ENCODE results near the gene ALB. TPM values are rescaled to one million over a fixed set of nuclear protein-coding genes. Genes with fewer than 3 reads are reported as not detected.
"Not testable (repeated sequence)": the region's sequence is repeated elsewhere in the genome, so short reads cannot be mapped to it uniquely, and the experiment has no call there.

ALB gene
- total RNA-seq: 1 to 10 TPM; 1.4 to 3.5 TPM
- not detected for polyA plus RNA-seq (2013, experiment 1 of 2)
- polyA plus RNA-seq (2013, experiment 2 of 2): 0.37 TPM
- long read RNA-seq, experiment 1: 0 reads
- long read RNA-seq, experiment 2: 0 reads
- long read RNA-seq, experiment 3, partial matches to known transcripts: 1 of 10 reads
- long read RNA-seq, experiment 3, other reads (novel, unspliced or antisense): 9 of 10 reads
- long read RNA-seq, experiment 4: 0 reads

DNA sequence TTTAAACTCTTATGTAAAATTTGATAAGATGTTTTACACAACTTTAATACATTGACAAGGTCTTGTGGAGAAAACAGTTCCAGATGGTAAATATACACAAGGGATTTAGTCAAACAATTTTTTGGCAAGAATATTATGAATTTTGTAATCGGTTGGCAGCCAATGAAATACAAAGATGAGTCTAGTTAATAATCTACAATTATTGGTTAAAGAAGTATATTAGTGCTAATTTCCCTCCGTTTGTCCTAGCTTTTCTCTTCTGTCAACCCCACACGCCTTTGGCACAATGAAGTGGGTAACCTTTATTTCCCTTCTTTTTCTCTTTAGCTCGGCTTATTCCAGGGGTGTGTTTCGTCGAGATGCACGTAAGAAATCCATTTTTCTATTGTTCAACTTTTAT is at the start of gene ALB:
Gene ALB, plus strand, starts transcription at position 246 of the 400 bp plus-strand sequence. Its CDS starts 41 bp downstream, at position 287.
- Histone ChIP-seq H3K4me3 (ENCODE audit: low read length) (no peak within 1 kb of the TSS), H3K36me3 (ENCODE audit: control insufficient read depth, insufficient read depth, low read length) (no peaks in the 10 kb centered on the region), H3K27me3 (ENCODE audit: control insufficient read depth, insufficient read depth, low read length, poor library complexity, severe bottlenecking) (no peaks in the 10 kb centered on the region), H3K9ac (ENCODE audit: extremely low read depth, low read length, poor library complexity, severe bottlenecking) (no peak within 1 kb of the TSS), H3K9me3 (ENCODE audit: control insufficient read depth, low read length) (no peaks in the 10 kb centered on the region), H3K4me1 (ENCODE audit: control insufficient read depth, insufficient read depth, low read length) (no peaks in the 10 kb centered on the region), H3K27ac (ENCODE audit: low read depth, low read length) (no peak within 1 kb of the TSS)
- Mint-ChIP-seq H3K36me3 (ENCODE audit: low read depth) (no peaks in the 10 kb centered on the region), H3K4me3 (no peak within 1 kb of the TSS), H3K4me1 (no peaks in the 10 kb centered on the region), H3K9me3 (no peaks in the 10 kb centered on the region), H3K27me3 (ENCODE audit: insufficient read depth) (no peaks in the 10 kb centered on the region), H3K27ac (no peak within 1 kb of the TSS)
- 80 to 96% methylated on average over 1 to 7 of the region's 7 CpGs for WGBS, 2 experiments (ENCODE audit: insufficient coverage in 1 of 2, insufficient read length in 1 of 2)
- no peak for DNase-seq
- TF ChIP-seq, protein P1, sequence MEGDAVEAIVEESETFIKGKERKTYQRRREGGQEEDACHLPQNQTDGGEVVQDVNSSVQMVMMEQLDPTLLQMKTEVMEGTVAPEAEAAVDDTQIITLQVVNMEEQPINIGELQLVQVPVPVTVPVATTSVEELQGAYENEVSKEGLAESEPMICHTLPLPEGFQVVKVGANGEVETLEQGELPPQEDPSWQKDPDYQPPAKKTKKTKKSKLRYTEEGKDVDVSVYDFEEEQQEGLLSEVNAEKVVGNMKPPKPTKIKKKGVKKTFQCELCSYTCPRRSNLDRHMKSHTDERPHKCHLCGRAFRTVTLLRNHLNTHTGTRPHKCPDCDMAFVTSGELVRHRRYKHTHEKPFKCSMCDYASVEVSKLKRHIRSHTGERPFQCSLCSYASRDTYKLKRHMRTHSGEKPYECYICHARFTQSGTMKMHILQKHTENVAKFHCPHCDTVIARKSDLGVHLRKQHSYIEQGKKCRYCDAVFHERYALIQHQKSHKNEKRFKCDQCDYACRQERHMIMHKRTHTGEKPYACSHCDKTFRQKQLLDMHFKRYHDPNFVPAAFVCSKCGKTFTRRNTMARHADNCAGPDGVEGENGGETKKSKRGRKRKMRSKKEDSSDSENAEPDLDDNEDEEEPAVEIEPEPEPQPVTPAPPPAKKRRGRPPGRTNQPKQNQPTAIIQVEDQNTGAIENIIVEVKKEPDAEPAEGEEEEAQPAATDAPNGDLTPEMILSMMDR (conservative IDR thresholded peaks at IDR 0.05): no peak

DNA sequence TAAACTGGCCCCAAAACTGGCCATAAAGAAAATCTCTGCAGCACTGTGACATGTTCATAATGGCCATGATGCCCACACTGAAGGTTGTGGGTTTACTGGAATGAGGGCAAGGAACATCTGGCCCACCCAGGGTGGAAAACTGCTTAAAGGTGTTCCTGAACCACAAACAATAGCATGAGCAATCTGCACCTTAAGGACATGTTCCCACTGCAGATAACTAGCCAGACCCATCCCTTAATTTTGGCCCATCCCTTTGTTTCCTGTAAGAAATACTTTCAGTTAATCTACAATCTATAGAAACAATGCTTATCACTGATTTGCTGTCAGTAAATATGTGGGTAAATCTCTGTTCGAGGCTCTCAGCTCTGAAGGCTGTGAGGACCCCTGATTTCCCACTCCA is 46.9 kb upstream of the ALB start:
- H3K27ac ChIP-seq (ENCODE audit: low read depth, low read length); H3K9ac ChIP-seq (ENCODE audit: extremely low read depth, low read length, poor library complexity, severe bottlenecking); H3K4me3 ChIP-seq (ENCODE audit: low read length); DNase-seq; H3K27me3 ChIP-seq (ENCODE audit: control insufficient read depth, insufficient read depth, low read length, poor library complexity, severe bottlenecking); H3K4me3 Mint-ChIP-seq; H3K27me3 Mint-ChIP-seq (ENCODE audit: insufficient read depth); H3K4me1 ChIP-seq (ENCODE audit: control insufficient read depth, insufficient read depth, low read length); H3K36me3 ChIP-seq (ENCODE audit: control insufficient read depth, insufficient read depth, low read length); H3K27ac Mint-ChIP-seq; H3K4me1 Mint-ChIP-seq; H3K36me3 Mint-ChIP-seq (ENCODE audit: low read depth): not testable (repeated sequence)
- 89 to 100% methylated on average over 1 of the region's 1 CpG for WGBS, 2 experiments (ENCODE audit: insufficient coverage in 1 of 2, insufficient read length in 1 of 2)
- H3K9me3 ChIP-seq (ENCODE audit: control insufficient read depth, low read length): peaks cover 43% of the 10 kb centered on the region
- H3K9me3 Mint-ChIP-seq: peaks cover 53% of the 10 kb centered on the region

GRCh38 chr4:73369506-73370199 is 34.4 kb upstream of the ALB start:
- H3K27me3 ChIP-seq (ENCODE audit: control insufficient read depth, insufficient read depth, low read length, poor library complexity, severe bottlenecking); H3K4me1 Mint-ChIP-seq; H3K36me3 Mint-ChIP-seq (ENCODE audit: low read depth); H3K4me1 ChIP-seq (ENCODE audit: control insufficient read depth, insufficient read depth, low read length); DNase-seq; H3K27ac Mint-ChIP-seq; H3K36me3 ChIP-seq (ENCODE audit: control insufficient read depth, insufficient read depth, low read length); H3K9ac ChIP-seq (ENCODE audit: extremely low read depth, low read length, poor library complexity, severe bottlenecking); H3K4me3 ChIP-seq (ENCODE audit: low read length); H3K4me3 Mint-ChIP-seq; H3K27ac ChIP-seq (ENCODE audit: low read depth, low read length); H3K27me3 Mint-ChIP-seq (ENCODE audit: insufficient read depth): not testable (repeated sequence)
- H3K9me3 ChIP-seq (ENCODE audit: control insufficient read depth, low read length): peaks cover 18% of the 10 kb centered on the region
- peaks cover 33% of the 10 kb centered on the region for H3K9me3 Mint-ChIP-seq
- 91 to 94% methylated on average over 6 to 8 of the region's 8 CpGs for WGBS, 2 experiments (ENCODE audit: insufficient coverage in 1 of 2, insufficient read length in 1 of 2)

DNA sequence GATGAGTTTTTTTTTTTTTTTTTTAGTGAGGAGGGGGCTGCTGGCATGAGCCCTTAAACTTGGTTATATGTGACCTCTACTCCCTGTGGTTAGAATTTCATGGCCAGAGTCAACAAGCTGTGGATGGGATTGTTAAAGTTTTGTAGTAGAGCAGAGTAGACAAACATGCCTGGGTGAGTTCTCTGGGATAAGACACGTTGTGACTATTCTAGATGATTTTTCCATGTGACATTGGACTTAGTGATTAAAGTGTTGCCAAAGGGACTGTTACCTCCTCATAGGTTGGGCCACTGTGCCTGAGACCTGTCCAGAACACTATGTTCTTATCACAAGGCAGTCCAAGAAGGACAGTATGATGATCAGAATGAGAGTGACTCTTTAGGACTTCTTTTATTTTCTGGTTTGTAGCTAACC is 28.8 kb upstream of the ALB start:
- no peak overlapping the region for H3K27ac Mint-ChIP-seq

More for the DNA sequence above, 28.8 kb upstream of the ALB start:
- Histone ChIP-seq H3K4me3 (ENCODE audit: low read length) (no peak overlapping the region), H3K9me3 (ENCODE audit: control insufficient read depth, low read length) (peaks cover 9% of the 10 kb centered on the region), H3K9ac (ENCODE audit: extremely low read depth, low read length, poor library complexity, severe bottlenecking) (no peak overlapping the region), H3K27ac (ENCODE audit: low read depth, low read length) (no peak overlapping the region), H3K36me3 (ENCODE audit: control insufficient read depth, insufficient read depth, low read length) (no peaks in the 10 kb centered on the region), H3K4me1 (ENCODE audit: control insufficient read depth, insufficient read depth, low read length) (no peaks in the 10 kb centered on the region), H3K27me3 (ENCODE audit: control insufficient read depth, insufficient read depth, low read length, poor library complexity, severe bottlenecking) (no peaks in the 10 kb centered on the region)
- no peak overlapping the region for H3K4me3 Mint-ChIP-seq
- no peaks in the 10 kb centered on the region for H3K27me3 Mint-ChIP-seq (ENCODE audit: insufficient read depth)
- TF ChIP-seq, protein P1 (conservative IDR thresholded peaks at IDR 0.05): no peak
- no peaks in the 10 kb centered on the region for H3K4me1 Mint-ChIP-seq
- H3K9me3 Mint-ChIP-seq: peaks cover 3% of the 10 kb centered on the region
- DNase-seq: no peak
- no peaks in the 10 kb centered on the region for H3K36me3 Mint-ChIP-seq (ENCODE audit: low read depth)
- WGBS, 2 experiments (ENCODE audit: insufficient coverage in 1 of 2, insufficient read length in 1 of 2): 86 to 100% methylated on average over 1 of the region's 1 CpG

Data from endodermal cell (in vitro differentiated cells).